Pons (tissue), 1 donor: ENCODE measurements around the gene CELA2A.
A peak's percentile ranks its signal among the peaks of the same experiment; 100 is the strongest.
"Not testable (repeated sequence)": the region's sequence is repeated elsewhere in the genome, so short reads cannot be mapped to it uniquely, and the experiment has no call there.

Experiments
- DNase-seq: peaks from one replicate; pipeline ENCODE4 v3.0.0-alpha.2; 2016; ENCODE audit warnings: low spot score

Gene CELA2A

GRCh38 chr1:15500184-15501178 is 43.9 kb downstream of the CELA2A start:
- DNase-seq, result no peak

- peak; percentile 30 for DNase-seq
These were observed 44.9 kb downstream of the CELA2A start for GRCh38 chr1:15501208-15502032.

GRCh38 chr1:15504436-15504835 is 47.9 kb downstream of the CELA2A start:
- DNase-seq, result no peak

- no peak for DNase-seq
These were observed 50.3 kb downstream of the CELA2A start for GRCh38 chr1:15506831-15507230.

- no peak for DNase-seq
These were observed 50.7 kb downstream of the CELA2A start for GRCh38 chr1:15507278-15507677.

GRCh38 chr1:15508700-15509487 is 52.4 kb downstream of the CELA2A start:
- DNase-seq, result no peak

- no peak for DNase-seq
These were observed 53.1 kb downstream of the CELA2A start for GRCh38 chr1:15509586-15509985.

- no peak for DNase-seq
These were observed 54.3 kb downstream of the CELA2A start for GRCh38 chr1:15510611-15511405.

GRCh38 chr1:15513192-15513591 is 56.7 kb downstream of the CELA2A start:
- peak; percentile 40 for DNase-seq

GRCh38 chr1:15513919-15514318 is 57.4 kb downstream of the CELA2A start:
- no peak for DNase-seq

- not testable (repeated sequence) for DNase-seq
These were observed 58.0 kb downstream of the CELA2A start for GRCh38 chr1:15514557-15514956.

GRCh38 chr1:15515022-15515663 is 58.6 kb downstream of the CELA2A start:
- DNase-seq, result no peak

- DNase-seq, result no peak
These were observed 63.1 kb downstream of the CELA2A start for GRCh38 chr1:15519625-15520024.

GRCh38 chr1:15521206-15521906 is 64.8 kb downstream of the CELA2A start:
- not testable (repeated sequence) for DNase-seq
